Measurements from ENCODE around the gene FHOD1. TPM values are rescaled to one million over a fixed set of nuclear protein-coding genes. Genes with fewer than 3 reads are reported as not detected.

FHOD1 gene
- total and polyA plus RNA-seq, 9 of the 15 experiments (the other 6 are each of a cell fraction or from before 2014, with no cell fraction given): 18.7 to 126 (median 32.3) TPM

DNA sequence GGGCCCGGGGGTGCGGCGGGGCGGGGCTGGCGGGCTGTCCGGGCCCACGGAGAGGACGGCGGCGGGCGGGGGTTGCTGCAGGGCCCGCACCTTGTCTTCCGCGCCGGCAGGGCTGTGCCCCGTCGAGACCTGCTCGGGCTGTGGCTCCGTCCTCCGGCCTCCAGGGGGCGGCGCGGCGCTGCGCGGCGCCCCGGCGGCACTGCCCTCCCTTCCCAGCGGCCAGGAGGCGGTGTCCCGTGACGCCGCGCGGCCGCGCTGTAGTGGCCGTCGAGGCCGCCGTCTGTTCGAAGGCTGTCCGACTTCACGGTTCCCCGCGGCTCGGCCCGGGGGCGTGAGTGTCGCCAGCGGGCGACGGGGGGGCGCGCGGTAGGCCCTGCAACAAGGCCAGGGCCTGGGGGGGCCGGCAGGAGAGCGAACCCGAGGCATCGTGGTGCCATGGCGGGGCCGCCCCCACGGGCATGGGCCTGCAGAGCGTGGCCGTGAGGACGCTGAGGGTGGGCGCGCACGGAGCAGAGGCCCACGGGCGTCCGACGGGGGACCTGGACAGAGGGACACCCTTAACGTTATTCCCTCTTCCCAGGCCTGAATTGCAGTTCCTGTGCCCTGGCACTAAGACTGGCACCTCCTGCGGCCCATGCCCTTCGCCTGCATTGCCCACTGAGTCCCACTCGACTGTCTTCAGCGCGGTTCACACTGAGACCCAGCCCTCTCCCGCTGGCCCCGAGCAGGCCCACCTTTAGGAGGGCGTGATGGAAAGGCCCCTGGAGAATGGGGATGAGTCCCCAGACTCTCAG is 32.2 kb upstream of the FHOD1 start, which contains the start of gene PLEKHG4 (continued):
- TF ChIP-seq TARDBP (IDR thresholded peaks at IDR 0.05) (no peak), ZNF444 (CRISPR knock-in tag; IDR thresholded peaks at IDR 0.05) (no peak), MXI1 (IDR thresholded peaks at IDR 0.05; ENCODE audit: low read depth, low read length) (no peak), HIVEP1 (CRISPR knock-in tag; IDR thresholded peaks at IDR 0.05) (peak; percentile 53; the same call in 1 of the 2 replicates), ERF (CRISPR knock-in tag; IDR thresholded peaks at IDR 0.05) (peak; percentile 88; the same call in 1 of the 2 replicates), POLR3G (IDR thresholded peaks at IDR 0.05; ENCODE audit: extremely low read depth, insufficient read length, insufficient replicate concordance) (no peak), XRCC5 (IDR thresholded peaks at IDR 0.05; ENCODE audit: low read depth, low read length) (peak; percentile 62; the same call in 1 of the 2 replicates), RB1 (IDR thresholded peaks at IDR 0.05; ENCODE audit: low read depth) (peak; percentile 96), CREBBP (IDR thresholded peaks at IDR 0.05; ENCODE audit: low read depth, low read length) (no peak), NFE2 (IDR thresholded peaks at IDR 0.05; ENCODE audit: low read depth) (peak; percentile 20; the same call in 1 of the 2 replicates), HDAC8 (tag; IDR thresholded peaks at IDR 0.05) (0 out of 2 replicates have a peak, but pooled peaks have one; percentile 40), TEAD1 (CRISPR knock-in tag; IDR thresholded peaks at IDR 0.05) (peak; percentile 29 to 49; a peak in 1 of 4 replicates), CBX2 (IDR thresholded peaks at IDR 0.05; ENCODE audit: insufficient read depth, low read length, poor library complexity, severe bottlenecking) (no peak), NCOA4 (IDR thresholded peaks at IDR 0.05; ENCODE audit: partially characterized antibody) (no peak), CHD1 (IDR thresholded peaks at IDR 0.05; ENCODE audit: low read length) (peak; percentile 14), SMAD4 (CRISPR knock-in tag; conservative IDR thresholded peaks at IDR 0.05) (peak; percentile 88), ZNF696 (CRISPR knock-in tag; conservative IDR thresholded peaks at IDR 0.05) (no peak)
- TF ChIP-seq, protein P1, sequence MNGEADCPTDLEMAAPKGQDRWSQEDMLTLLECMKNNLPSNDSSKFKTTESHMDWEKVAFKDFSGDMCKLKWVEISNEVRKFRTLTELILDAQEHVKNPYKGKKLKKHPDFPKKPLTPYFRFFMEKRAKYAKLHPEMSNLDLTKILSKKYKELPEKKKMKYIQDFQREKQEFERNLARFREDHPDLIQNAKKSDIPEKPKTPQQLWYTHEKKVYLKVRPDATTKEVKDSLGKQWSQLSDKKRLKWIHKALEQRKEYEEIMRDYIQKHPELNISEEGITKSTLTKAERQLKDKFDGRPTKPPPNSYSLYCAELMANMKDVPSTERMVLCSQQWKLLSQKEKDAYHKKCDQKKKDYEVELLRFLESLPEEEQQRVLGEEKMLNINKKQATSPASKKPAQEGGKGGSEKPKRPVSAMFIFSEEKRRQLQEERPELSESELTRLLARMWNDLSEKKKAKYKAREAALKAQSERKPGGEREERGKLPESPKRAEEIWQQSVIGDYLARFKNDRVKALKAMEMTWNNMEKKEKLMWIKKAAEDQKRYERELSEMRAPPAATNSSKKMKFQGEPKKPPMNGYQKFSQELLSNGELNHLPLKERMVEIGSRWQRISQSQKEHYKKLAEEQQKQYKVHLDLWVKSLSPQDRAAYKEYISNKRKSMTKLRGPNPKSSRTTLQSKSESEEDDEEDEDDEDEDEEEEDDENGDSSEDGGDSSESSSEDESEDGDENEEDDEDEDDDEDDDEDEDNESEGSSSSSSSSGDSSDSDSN (IDR thresholded peaks at IDR 0.05; ENCODE audit: borderline replicate concordance in 1 of 2, low read depth in 2 of 2, low read length in 2 of 2): peak; percentile 63 to 84; a peak in 2 of 4 replicates
- TF ChIP-seq, protein P2, sequence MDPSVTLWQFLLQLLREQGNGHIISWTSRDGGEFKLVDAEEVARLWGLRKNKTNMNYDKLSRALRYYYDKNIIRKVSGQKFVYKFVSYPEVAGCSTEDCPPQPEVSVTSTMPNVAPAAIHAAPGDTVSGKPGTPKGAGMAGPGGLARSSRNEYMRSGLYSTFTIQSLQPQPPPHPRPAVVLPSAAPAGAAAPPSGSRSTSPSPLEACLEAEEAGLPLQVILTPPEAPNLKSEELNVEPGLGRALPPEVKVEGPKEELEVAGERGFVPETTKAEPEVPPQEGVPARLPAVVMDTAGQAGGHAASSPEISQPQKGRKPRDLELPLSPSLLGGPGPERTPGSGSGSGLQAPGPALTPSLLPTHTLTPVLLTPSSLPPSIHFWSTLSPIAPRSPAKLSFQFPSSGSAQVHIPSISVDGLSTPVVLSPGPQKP (CRISPR knock-in tag; IDR thresholded peaks at IDR 0.05): no peak
- TF ChIP-seq, protein P3, sequence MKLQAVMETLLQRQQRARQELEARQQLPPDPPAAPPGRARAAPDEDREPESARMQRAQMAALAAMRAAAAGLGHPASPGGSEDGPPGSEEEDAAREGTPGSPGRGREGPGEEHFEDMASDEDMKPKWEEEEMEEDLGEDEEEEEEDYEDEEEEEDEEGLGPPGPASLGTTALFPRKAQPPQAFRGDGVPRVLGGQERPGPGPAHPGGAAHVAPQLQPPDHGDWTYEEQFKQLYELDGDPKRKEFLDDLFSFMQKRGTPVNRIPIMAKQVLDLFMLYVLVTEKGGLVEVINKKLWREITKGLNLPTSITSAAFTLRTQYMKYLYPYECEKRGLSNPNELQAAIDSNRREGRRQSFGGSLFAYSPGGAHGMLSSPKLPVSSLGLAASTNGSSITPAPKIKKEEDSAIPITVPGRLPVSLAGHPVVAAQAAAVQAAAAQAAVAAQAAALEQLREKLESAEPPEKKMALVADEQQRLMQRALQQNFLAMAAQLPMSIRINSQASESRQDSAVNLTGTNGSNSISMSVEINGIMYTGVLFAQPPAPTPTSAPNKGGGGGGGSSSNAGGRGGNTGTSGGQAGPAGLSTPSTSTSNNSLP (IDR thresholded peaks at IDR 0.05; ENCODE audit: borderline replicate concordance, low read depth, low read length): no peak
- TF ChIP-seq, protein P4, sequence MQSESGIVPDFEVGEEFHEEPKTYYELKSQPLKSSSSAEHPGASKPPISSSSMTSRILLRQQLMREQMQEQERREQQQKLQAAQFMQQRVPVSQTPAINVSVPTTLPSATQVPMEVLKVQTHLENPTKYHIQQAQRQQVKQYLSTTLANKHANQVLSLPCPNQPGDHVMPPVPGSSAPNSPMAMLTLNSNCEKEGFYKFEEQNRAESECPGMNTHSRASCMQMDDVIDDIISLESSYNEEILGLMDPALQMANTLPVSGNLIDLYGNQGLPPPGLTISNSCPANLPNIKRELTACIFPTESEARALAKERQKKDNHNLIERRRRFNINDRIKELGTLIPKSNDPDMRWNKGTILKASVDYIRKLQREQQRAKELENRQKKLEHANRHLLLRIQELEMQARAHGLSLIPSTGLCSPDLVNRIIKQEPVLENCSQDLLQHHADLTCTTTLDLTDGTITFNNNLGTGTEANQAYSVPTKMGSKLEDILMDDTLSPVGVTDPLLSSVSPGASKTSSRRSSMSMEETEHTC (IDR thresholded peaks at IDR 0.05): peak; percentile 96

Measured in K562 (cell line).